GM21529 (cell line): Measurements from ENCODE around the gene RASD1.

ENCODE experiments used
- ATAC-seq: cut with Tn5 transposase; IDR thresholded peaks from one replicate; pipeline ENCODE4 v1.9.1; 2021; ENCODE audit not compliant: unreplicated experiment

The RASD1 gene

DNA sequence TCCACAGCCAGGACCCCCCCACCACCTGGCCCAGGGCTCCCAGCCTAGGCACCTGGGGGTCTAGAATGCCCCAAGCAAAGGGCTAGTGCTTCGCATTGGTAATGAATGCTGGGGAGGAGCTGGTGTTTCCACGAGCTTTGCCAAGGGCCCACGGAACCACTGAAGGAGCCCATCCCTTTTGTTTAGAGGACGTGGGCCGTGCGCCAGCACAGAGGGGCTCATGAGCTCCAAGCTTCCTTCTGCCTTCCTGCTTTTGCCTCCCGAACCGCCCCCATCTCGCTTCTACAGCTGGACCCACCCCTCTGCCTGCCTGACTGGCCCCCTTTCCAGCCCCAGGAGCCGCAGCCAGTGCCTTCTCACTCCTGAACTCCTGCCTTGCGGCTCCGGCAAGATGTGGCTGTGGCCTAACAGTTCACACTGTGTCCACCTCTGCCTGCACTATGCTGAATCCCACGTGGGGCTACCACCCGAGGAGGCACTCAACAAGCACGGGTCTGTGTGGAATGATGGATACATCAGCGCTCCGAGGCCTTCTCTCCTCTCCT lies 31.8 kb upstream of the RASD1 start:
- ATAC-seq: no peak

GRCh38 chr17:17527534-17527933 lies 31.3 kb upstream of the RASD1 start:
- ATAC-seq: no peak

GRCh38 chr17:17526369-17526768 lies 30.2 kb upstream of the RASD1 start:
- no peak for ATAC-seq

- no peak for ATAC-seq
Observed at GRCh38 chr17:17525956-17526355, 29.8 kb upstream of the RASD1 start.

GRCh38 chr17:17525311-17525710 lies 29.1 kb upstream of the RASD1 start:
- no peak for ATAC-seq

GRCh38 chr17:17523731-17524490 lies 27.7 kb upstream of the RASD1 start:
- ATAC-seq: no peak

DNA sequence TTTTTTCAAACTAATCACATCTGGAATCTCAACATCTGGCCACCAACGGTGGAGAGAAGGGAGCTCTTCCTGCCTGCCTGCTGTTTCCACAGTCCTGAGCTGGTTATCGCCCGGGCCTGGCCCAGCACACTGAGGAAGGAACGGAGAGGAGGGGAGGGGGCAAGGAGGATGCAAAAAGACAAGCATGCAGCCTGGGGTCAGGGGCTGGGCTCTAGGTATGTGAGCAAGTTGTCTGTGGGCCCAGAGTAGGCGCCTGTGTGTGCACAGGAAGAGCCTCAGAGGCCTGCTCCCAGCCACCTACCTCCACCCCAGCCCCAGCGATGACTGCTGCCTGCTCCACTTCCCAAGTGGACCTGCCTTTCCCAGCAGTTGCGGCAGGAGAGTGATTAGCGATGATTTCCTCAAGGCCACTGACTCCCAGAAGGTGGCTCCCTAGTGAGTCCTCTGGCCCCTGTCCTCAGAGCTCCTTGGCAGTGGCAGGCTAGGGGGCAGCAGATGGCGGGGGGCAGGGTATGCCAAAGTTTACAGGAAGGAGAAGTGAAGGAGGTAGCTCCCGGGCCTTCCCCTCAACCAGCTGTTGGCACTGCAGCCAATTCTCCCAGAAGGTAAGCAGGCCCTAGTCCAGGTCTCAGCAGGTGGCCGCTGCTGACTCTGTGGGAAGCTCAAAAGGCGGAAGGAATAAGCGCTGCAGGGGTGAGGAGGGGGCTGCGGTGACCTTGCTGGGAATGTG lies 27.0 kb upstream of the RASD1 start:
- ATAC-seq: no peak

GRCh38 chr17:17520599-17521232 lies 24.5 kb upstream of the RASD1 start:
- ATAC-seq: no peak

DNA sequence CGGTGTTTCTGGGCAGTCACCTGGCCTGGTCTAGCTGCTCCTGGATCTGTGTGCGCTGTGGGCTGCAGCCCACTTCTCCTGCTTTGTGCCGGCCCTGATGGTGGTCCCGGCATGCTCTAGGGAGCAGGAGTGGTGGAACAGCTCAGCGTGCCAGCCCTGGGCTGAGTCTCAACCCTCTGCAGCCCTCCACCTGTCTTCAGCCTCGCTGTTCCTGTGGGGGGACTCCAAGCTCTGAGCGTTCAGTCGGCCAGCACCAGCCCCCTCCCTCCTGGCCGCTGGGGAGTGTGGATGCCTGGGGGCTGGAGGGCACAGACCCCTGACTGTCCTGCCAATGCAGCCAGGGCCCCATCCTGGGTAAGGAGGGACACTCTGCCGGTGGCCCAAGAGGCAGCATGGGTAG lies 23.7 kb upstream of the RASD1 start:
- ATAC-seq: no peak

GRCh38 chr17:17518951-17519350 lies 22.8 kb upstream of the RASD1 start:
- ATAC-seq: no peak

DNA sequence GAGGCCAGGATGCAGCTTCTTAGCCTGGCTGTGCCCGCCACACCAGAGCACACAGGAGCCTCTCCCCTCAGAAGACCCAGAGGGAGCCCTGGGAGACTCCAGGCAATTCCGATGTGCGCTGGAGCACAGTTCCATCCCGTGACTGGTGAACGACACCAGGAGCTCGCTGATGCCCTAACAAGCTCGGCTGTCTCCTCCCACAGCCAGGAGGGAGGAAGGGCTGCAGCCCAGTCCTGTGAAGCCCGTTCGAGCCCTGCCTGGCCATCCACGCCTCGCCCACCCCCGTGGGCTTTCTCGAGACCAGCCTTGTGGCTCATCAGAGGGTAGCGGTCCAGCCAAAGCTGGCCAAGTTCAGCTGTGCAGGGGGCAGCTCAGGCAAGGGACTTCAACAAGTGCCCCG lies 21.8 kb upstream of the RASD1 start:
- ATAC-seq: no peak

DNA sequence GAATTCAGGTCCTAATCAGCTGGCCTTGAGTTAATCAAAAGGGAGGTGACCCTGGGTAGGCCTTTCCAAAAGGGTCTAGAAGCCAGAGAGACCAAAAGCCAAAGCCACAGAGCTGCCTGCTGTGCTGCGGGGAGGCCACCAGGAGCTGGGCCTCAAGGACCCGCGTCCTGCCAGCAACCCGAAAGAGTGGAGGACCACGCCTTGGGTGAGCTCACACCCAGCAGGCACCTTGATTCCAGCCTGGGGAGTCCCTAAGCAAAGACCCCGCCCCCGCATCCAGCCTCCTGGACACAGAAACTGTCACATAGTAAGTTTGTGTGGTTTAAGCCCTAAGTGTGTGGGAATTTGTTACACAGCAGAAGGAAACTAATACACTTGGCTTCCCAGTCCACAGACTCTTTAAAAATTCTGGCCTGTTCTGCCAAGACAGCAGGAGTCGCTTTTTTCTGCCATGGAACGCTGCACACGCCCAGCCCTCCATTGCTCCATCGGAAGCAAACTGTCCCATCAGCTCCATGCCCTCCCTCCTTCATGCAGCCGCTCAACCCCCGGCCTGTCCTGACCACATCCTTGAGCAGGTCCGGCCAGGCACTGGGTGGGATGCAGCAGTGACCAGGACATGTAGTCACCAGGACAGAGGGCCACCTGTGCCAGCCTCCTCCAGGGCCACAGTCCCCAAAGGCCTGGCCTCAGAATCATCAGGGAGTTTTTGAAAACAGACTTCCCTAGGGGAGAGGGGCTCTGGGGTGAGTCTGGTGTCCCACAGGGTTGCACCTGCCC lies 20.9 kb upstream of the RASD1 start:
- no peak for ATAC-seq

GRCh38 chr17:17515934-17516930 lies 20.0 kb upstream of the RASD1 start:
- ATAC-seq: no peak

- ATAC-seq: no peak
Observed at GRCh38 chr17:17514993-17515933, 19.1 kb upstream of the RASD1 start.

DNA sequence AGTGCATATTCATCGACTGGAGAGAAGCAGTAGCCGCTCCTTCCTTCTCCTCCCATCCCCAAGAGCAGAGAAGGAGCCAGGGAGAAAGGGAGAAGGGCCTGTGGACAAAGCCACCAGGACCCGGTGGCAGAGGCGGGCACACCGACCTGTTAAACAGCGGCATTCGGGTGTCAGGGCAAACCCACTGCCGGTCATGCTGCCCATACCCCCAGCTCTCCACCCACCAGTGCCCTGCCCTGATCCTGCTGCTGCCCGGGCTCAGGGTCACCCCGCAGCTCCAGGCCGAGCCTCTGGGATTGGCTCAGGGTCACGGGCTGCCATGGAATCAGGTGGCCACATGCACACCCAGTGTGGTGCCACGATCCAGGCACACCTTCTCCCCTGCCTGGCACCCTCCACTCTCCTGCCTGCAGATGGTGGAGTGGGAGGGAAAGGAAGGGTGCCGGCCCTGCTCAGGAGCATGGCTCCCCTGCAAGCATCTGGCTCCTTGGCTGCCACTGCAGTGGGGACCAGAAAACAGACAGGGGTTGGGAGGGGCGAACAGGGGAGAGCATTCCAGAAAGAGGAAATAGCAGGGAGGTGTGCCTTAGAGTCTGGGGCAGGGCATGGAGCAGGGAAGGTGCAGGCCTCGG lies 18.3 kb upstream of the RASD1 start:
- no peak for ATAC-seq

GRCh38 chr17:17513626-17514025 lies 17.4 kb upstream of the RASD1 start:
- ATAC-seq: no peak

DNA sequence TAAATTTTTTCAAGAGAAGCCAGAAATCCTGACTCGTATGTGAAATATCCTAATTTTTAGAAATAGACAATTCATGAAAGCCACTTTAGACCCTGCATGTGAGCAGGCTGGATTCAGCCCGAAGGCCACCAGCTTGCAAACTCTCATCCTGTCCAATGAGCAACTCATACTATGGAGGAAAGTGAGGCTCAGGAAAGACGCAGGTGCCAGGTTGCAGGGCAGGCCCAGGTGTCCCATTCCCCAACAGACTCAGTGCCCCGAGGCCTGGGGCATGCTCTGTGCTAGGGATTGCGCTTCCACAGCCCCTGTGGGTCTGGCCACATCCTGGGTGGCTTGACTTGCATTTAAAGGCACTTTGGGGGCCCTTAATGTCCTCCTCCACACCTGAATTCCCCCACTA lies 16.7 kb upstream of the RASD1 start:
- no peak for ATAC-seq
